HFFc6 (cell line): ENCODE results near the gene BTG1. TPM values are rescaled to one million over a fixed set of nuclear protein-coding genes. Genes with fewer than 3 reads are reported as not detected.

ENCODE experiments used
- DNase-seq: peaks from one replicate; pipeline ENCODE4 v3.0.0-alpha.2; 2018
- H3K27ac Mint-ChIP-seq: 2 replicates; pipeline ENCODE4 v1.8.0; 2020; ENCODE audit warnings: mild to moderate bottlenecking, mixed read lengths
- H3K27me3 Mint-ChIP-seq: 2 replicates; pipeline ENCODE4 v1.8.0; 2021; ENCODE audit warnings: mild to moderate bottlenecking, moderate library complexity, mixed read lengths; ENCODE audit not compliant: insufficient read depth
- H3K36me3 Mint-ChIP-seq: 2 replicates; pipeline ENCODE4 v1.8.0; 2021; ENCODE audit warnings: low read depth, mixed read lengths
- H3K4me1 Mint-ChIP-seq: 2 replicates; pipeline ENCODE4 v1.8.0; 2020; ENCODE audit warnings: low read depth, mixed read lengths
- H3K4me3 Mint-ChIP-seq: 2 replicates; pipeline ENCODE4 v1.8.0; 2020; ENCODE audit warnings: mild to moderate bottlenecking, moderate library complexity, mixed read lengths
- H3K9me3 Mint-ChIP-seq: 2 replicates; pipeline ENCODE4 v1.8.0; 2020; ENCODE audit warnings: mild to moderate bottlenecking, mixed read lengths
- total RNA-seq, 6 experiments: library from RNA; stranded (reverse); fragmentation: NEBNext Ultra II Directional; extraction: Animal tissue kit (Norgen Biotek cat#: 25700); gene quantifications; 2 replicates in 1 of 6; 3 replicates in 5 of 6; pipeline ENCODE4 v1.2.3, GENCODE V29; 2021
- TF ChIP-seq, protein P1 (sequence below): fragments of 200-600 bp; sonication (generic); IDR thresholded peaks from 2 replicates; pipeline ENCODE4 v1.5.0; 2021; ENCODE audit warnings: antibody characterized with exemption, mild to moderate bottlenecking

The BTG1 gene
- total RNA-seq, 6 experiments from 2014 or later: 38.7 to 49.9 (median 45.3) TPM

GRCh38 chr12:92140896-92141536, 4.6 kb downstream of the BTG1 start:
- Mint-ChIP-seq H3K4me3 (peak overlapping the region; percentile 99), H3K36me3 (peaks cover 61% of the 10 kb centered on the region), H3K27me3 (peaks cover 10% of the 10 kb centered on the region), H3K4me1 (peaks cover 69% of the 10 kb centered on the region), H3K27ac (peak overlapping the region; percentile 47), H3K9me3 (peaks cover 5% of the 10 kb centered on the region; the same call in 1 of the 2 replicates)
- no peak for DNase-seq
- TF ChIP-seq, protein P1, sequence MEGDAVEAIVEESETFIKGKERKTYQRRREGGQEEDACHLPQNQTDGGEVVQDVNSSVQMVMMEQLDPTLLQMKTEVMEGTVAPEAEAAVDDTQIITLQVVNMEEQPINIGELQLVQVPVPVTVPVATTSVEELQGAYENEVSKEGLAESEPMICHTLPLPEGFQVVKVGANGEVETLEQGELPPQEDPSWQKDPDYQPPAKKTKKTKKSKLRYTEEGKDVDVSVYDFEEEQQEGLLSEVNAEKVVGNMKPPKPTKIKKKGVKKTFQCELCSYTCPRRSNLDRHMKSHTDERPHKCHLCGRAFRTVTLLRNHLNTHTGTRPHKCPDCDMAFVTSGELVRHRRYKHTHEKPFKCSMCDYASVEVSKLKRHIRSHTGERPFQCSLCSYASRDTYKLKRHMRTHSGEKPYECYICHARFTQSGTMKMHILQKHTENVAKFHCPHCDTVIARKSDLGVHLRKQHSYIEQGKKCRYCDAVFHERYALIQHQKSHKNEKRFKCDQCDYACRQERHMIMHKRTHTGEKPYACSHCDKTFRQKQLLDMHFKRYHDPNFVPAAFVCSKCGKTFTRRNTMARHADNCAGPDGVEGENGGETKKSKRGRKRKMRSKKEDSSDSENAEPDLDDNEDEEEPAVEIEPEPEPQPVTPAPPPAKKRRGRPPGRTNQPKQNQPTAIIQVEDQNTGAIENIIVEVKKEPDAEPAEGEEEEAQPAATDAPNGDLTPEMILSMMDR: no peak

DNA sequence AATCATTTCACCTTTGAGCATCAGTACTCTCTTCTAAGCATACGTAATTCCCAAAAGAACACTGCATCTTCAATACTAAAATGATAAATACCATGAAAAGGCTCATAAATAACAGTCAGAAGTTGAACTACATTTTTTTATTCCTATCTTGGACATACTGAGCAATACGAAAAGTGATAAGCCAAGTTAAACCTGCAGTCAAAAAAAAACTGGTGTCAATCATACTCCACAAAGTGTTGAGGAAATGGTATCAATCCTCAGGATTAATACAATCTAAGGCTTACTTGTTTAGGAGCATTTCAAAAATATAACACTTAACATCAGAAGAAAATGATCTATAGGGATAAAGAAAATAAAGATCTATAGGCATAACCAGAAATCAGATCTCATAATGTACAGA, 5.5 kb downstream of the BTG1 start:
- peaks cover 5% of the 10 kb centered on the region for H3K27me3 Mint-ChIP-seq
- no peaks in the 10 kb centered on the region for H3K9me3 Mint-ChIP-seq
- H3K27ac Mint-ChIP-seq: peak overlapping the region; percentile 63
- peaks cover 75% of the 10 kb centered on the region for H3K4me1 Mint-ChIP-seq
- H3K36me3 Mint-ChIP-seq: peaks cover 60% of the 10 kb centered on the region
- TF ChIP-seq, protein P1: no peak
- DNase-seq: no peak
- peak overlapping the region; percentile 99 for H3K4me3 Mint-ChIP-seq

DNA sequence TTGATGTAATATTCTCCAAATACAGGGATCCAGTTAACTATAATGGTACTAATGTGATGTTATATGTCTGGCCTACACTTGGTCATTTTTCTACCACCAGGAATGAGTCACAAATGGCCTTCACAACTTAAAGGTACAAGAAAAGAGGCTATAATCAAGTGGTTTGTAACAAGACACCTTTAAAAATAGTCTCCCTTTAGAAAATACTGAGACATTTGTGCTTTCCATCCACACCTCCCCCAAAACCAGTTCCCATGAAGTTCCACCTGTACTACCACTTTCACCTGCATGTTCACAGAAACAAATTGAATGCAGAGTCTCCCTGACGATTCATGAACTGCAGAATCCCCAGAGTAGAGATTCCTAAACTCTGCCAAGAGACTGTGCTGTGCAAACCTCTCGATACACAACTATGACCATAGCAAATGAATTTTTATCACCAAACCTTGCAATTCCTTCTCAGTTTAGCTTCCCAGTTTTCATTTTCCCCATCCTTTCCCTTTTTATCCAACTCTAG, 6.0 kb downstream of the BTG1 start:
- DNase-seq: peak; percentile 25
- Mint-ChIP-seq H3K27me3 (peaks cover 5% of the 10 kb centered on the region), H3K4me3 (peak overlapping the region; percentile 99), H3K9me3 (no peaks in the 10 kb centered on the region), H3K27ac (peak overlapping the region; percentile 63), H3K4me1 (peaks cover 80% of the 10 kb centered on the region), H3K36me3 (peaks cover 62% of the 10 kb centered on the region)
- TF ChIP-seq, protein P1: no peak

DNA sequence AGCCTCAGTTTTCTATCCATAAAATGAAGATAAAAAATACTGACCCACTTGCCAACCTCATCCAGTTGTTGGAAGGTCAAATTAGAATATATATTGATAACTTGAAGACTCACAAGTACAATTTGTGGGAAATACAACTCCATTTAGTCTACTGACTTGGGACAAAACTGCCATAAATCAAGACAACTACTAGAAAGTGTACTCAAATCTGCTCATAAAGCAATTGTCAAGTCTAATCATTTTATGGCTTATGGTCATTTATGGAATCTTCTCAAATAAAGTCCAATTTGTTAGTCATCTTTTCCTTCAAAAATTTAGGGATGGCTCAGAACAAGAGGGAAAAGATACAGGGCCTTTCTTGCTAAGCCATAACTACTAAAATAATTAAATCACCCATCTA, 7.0 kb downstream of the BTG1 start:
- peaks cover 51% of the 10 kb centered on the region for H3K36me3 Mint-ChIP-seq
- no peaks in the 10 kb centered on the region for H3K9me3 Mint-ChIP-seq
- H3K27me3 Mint-ChIP-seq: no peaks in the 10 kb centered on the region
- TF ChIP-seq, protein P1: no peak
- DNase-seq: no peak
- peak overlapping the region; percentile 91 for H3K27ac Mint-ChIP-seq
- peak overlapping the region; percentile 99 for H3K4me3 Mint-ChIP-seq
- H3K4me1 Mint-ChIP-seq: peaks cover 91% of the 10 kb centered on the region

GRCh38 chr12:92138144-92138543, 7.5 kb downstream of the BTG1 start:
- no peak for DNase-seq
- Mint-ChIP-seq H3K27ac (peak overlapping the region; percentile 91), H3K36me3 (peaks cover 46% of the 10 kb centered on the region), H3K4me1 (peaks cover 95% of the 10 kb centered on the region), H3K27me3 (no peaks in the 10 kb centered on the region), H3K4me3 (peak overlapping the region; percentile 99), H3K9me3 (no peaks in the 10 kb centered on the region)
- TF ChIP-seq, protein P1: no peak
